K562 (cell line): Measurements from ENCODE around the gene C2orf92. TPM values are rescaled to one million over a fixed set of nuclear protein-coding genes. Genes with fewer than 3 reads are reported as not detected.
A peak's percentile ranks its signal among the peaks of the same experiment; 100 is the strongest.

Source experiments
- ATAC-seq: fragments of 200-7000 bp; cut with Tn5 transposase; 3 replicates; pipeline ENCODE4 v1.9.1; 2020; ENCODE audit warnings: moderate library complexity
- BruUV-seq: library from RNA; stranded (reverse); fragments of 400-500 nt; replicated peaks from 2 replicates; lab custom pipeline; 2021; lab: Mats Ljungman, UMichigan
- CTCF ChIA-PET: fragments of 300-600 bp; formaldehyde crosslinking; extraction: SDS; loops from one replicate; lab custom pipeline; 2021; ENCODE audit warnings: low intra/inter-chr PET ratio; lab: Yijun Ruan, JAX
- POLR2A ChIA-PET: fragments of 300-600, 350-650 bp; sonication (Branson Sonifier 250); formaldehyde crosslinking; extraction: SDS; loops from one replicate; lab custom pipeline; 2021; ENCODE audit warnings: antibody characterized with exemption, inconsistent platforms; lab: Yijun Ruan, JAX
- DNase-seq, 4 experiments: peaks; one replicate each; pipeline versions ENCODE4 v3.0.0 to v3.0.0-alpha.2; 2011 to 2018; ENCODE audit warnings: low spot score in 3 of 4, mixed read lengths in 3 of 4; ENCODE audit errors: extremely low read depth in 1 of 4
- FAIRE-seq: peaks from 2 replicates; lab custom pipeline; 2011; peaks lifted over from hg19 to GRCh38; lab: Jason Lieb, UNC
- H2AFZ ChIP-seq: 2 replicates; pipeline ENCODE4 v1.6.0; 2011; ENCODE audit warnings: low read depth, low read length, control low read depth, inconsistent platforms
- H3K27ac ChIP-seq: fragments of 200-600 bp; 3 replicates; pipeline ENCODE4 v1.8.0; 2011; ENCODE audit warnings: low read depth, mild to moderate bottlenecking, control low read depth, inconsistent platforms, low read length, moderate library complexity, mixed read lengths; ENCODE audit errors: extremely low read depth
- H3K27me3 ChIP-seq, 2 experiments: fragments of 300-600 bp in 1 of 2; 2 replicates in 1 of 2; 3 replicates in 1 of 2; pipeline versions ENCODE4 v1.6.0 to v1.8.0; 2011; ENCODE audit warnings: inconsistent platforms in 2 of 2, low read length in 2 of 2, mild to moderate bottlenecking in 1 of 2, mixed read lengths in 1 of 2, moderate library complexity in 1 of 2; ENCODE audit not compliant: control insufficient read depth in 2 of 2, insufficient read depth in 2 of 2
- H3K36me3 ChIP-seq: fragments of 300-600 bp; 3 replicates; pipeline ENCODE4 v1.8.0; 2011; ENCODE audit warnings: mild to moderate bottlenecking, low read length, inconsistent platforms; ENCODE audit not compliant: control insufficient read depth, insufficient read depth
- H3K4me1 ChIP-seq, 2 experiments: fragments of 200-600 bp in 1 of 2; replicated peaks in 1 of 2; 2 replicates in 1 of 2; 3 replicates in 1 of 2; pipeline versions ENCODE4 v1.5.1 to v1.8.0; 2011; ENCODE audit warnings: inconsistent platforms in 2 of 2, low read length in 2 of 2, mild to moderate bottlenecking in 1 of 2, mixed read lengths in 1 of 2, moderate library complexity in 1 of 2; ENCODE audit not compliant: control insufficient read depth in 2 of 2, insufficient read depth in 2 of 2
- H3K4me2 ChIP-seq: 2 replicates; pipeline ENCODE4 v1.6.1; 2011; ENCODE audit warnings: low read length, control low read depth, inconsistent platforms, mixed read lengths; ENCODE audit not compliant: insufficient read depth
- H3K4me3 ChIP-seq: fragments of 200-600 bp; sonication (generic), shearing (Covaris generic); 2 replicates; pipeline ENCODE4 v1.5.1; 2016; ENCODE audit warnings: control low read depth, inconsistent platforms
- H3K79me2 ChIP-seq: fragments of 200-600 bp; 3 replicates; pipeline ENCODE4 v1.8.0; 2011; ENCODE audit warnings: low read length, inconsistent platforms; ENCODE audit not compliant: control insufficient read depth, insufficient read depth
- H3K9ac ChIP-seq, 2 experiments: 2 replicates each; pipeline versions ENCODE4 v1.6.0 to v1.6.1; 2011; ENCODE audit warnings: low read depth in 2 of 2, low read length in 2 of 2, control low read depth in 1 of 2, inconsistent platforms in 1 of 2, mild to moderate bottlenecking in 1 of 2, mixed read lengths in 1 of 2; ENCODE audit not compliant: insufficient read depth in 1 of 2
- H3K9me1 ChIP-seq: one replicate; pipeline ENCODE4 v1.6.0; 2011; ENCODE audit warnings: inconsistent platforms, mild to moderate bottlenecking, low read length, moderate library complexity; ENCODE audit not compliant: control insufficient read depth, insufficient read depth
- H3K9me3 ChIP-seq: replicated peaks from 2 replicates; pipeline ENCODE4 v1.5.1; 2011; ENCODE audit warnings: low read depth, low read length, inconsistent platforms; ENCODE audit not compliant: control insufficient read depth, insufficient read depth
- H4K20me1 ChIP-seq: replicated peaks from 2 replicates; pipeline ENCODE4 v1.6.1; 2011; ENCODE audit warnings: low read length, inconsistent platforms, mixed read lengths; ENCODE audit not compliant: control insufficient read depth, insufficient read depth
- ELF2 ChIP-seq: fragments of 250-450 bp; sonication (Bioruptor Pico); IDR thresholded peaks from 2 replicates; pipeline ENCODE4 v1.5.0; 2021; ENCODE audit warnings: mild to moderate bottlenecking
- HOMEZ ChIP-seq: fragments of 250-450 bp; sonication (Bioruptor Pico); IDR thresholded peaks from 2 replicates; pipeline ENCODE4 v1.4.0; 2020; ENCODE audit warnings: mild to moderate bottlenecking, moderate library complexity
- POLR2A ChIP-seq: fragments of 450-650 bp; conservative IDR thresholded peaks from 2 replicates; pipeline ENCODE4 v1.6.1; 2016
- POLR2B ChIP-seq: fragments of 450-650 bp; IDR thresholded peaks from 2 replicates; pipeline ENCODE4 v1.6.1; 2018; ENCODE audit warnings: low read depth; ENCODE audit not compliant: partially characterized antibody
- RBFOX2 ChIP-seq: fragments of 200-400 bp; formaldehyde crosslinking; IDR thresholded peaks from 2 replicates; pipeline ENCODE4 v1.6.1; 2017; ENCODE audit warnings: low read depth, mild to moderate bottlenecking, low read length, moderate library complexity
- SIRT6 ChIP-seq: IDR thresholded peaks from one replicate; pipeline ENCODE4 v1.6.1; 2012; ENCODE audit warnings: low read depth, mild to moderate bottlenecking, control low read depth, inconsistent platforms, low read length, moderate library complexity
- TAF15 ChIP-seq: fragments of 200-400 bp; formaldehyde crosslinking; IDR thresholded peaks from 2 replicates; pipeline ENCODE4 v1.6.1; 2017; ENCODE audit warnings: mild to moderate bottlenecking, low read depth, low read length, moderate library complexity
- ZNF3 ChIP-seq: fragments of 250-450 bp; sonication (Bioruptor Pico); IDR thresholded peaks from 2 replicates; pipeline ENCODE4 v1.5.0; 2021; ENCODE audit warnings: mild to moderate bottlenecking, moderate library complexity
- ZNF668 ChIP-seq: fragments of 250-450 bp; sonication (Bioruptor Pico); IDR thresholded peaks from 2 replicates; pipeline ENCODE4 v1.8.0; 2022; ENCODE audit warnings: mild to moderate bottlenecking, inconsistent platforms
- WGBS: fragments of 100-300 bp; shearing (Covaris generic); methylation state at CpG from one replicate; pipeline ENCODE4 v1.1.6; 2016; ENCODE audit warnings: low coverage, mixed read lengths; ENCODE audit not compliant: insufficient coverage; ENCODE audit errors: missing lambda C conversion rate; 5-methylcytosine and 5-hydroxymethylcytosine counted together
- in situ Hi-C: fragments of 300-500 bp; cut with MboI; formaldehyde crosslinking; loops from 4 replicates; pipeline ENCODE4 v1.15.0; 2018; ENCODE audit warnings: inconsistent platforms, mixed read lengths
- intact Hi-C: fragments of 100-400 bp; cut with micrococcal nuclease; formaldehyde crosslinking; loops from 2 replicates; pipeline ENCODE4 v1.14.2; 2022
- polyA plus RNA-seq, 8 experiments: library from polyadenylated mRNA; depleted of rRNA in 4 of 8; stranded (reverse) in 5 of 8; unstranded in 3 of 8; fragments of >200 nt; fragmentation: Nextera tagmentation in 2 of 8; fragmentation: Illumina TruSeq in 1 of 8; extraction: Ambion mirVana in 2 of 8; extraction: Trizol in 1 of 8; gene quantifications; 2 replicates each; pipeline versions ENCODE4 v1.2.1 to v1.2.3, GENCODE V29; 2011 to 2014; ENCODE audit warnings: inconsistent platforms in 1 of 8, missing spikeins in 1 of 8
- total RNA-seq, 7 experiments: library from RNA; depleted of rRNA in 6 of 7; stranded (reverse); fragments of >200 nt in 6 of 7; fragmentation: Illumina TruSeq in 2 of 7; extraction: Trizol in 2 of 7; gene quantifications; 2 replicates each; pipeline versions ENCODE4 v1.2.1 to v1.2.3, GENCODE V29; 2011 to 2021; ENCODE audit warnings: low replicate concordance in 1 of 7
- TF ChIP-seq, protein P1 (sequence below): fragments of 450-650 bp; IDR thresholded peaks from 2 replicates; pipeline ENCODE4 v1.6.1; 2016; ENCODE audit warnings: missing biosample characterization, missing genetic modification characterization
- TF ChIP-seq, protein P2 (sequence below): sonication (generic); formaldehyde crosslinking; IDR thresholded peaks from 2 replicates; pipeline ENCODE4 v1.8.0; 2022; ENCODE audit warnings: missing genetic modification reagents, mild to moderate bottlenecking, borderline replicate concordance

C2orf92 gene
- total and polyA plus RNA-seq, 9 of the 15 experiments (the other 6 are each of a cell fraction or from before 2014, with no cell fraction given), result 0.65 to 6.8 (median 3.6) TPM

- Histone ChIP-seq H3K27me3 (no peaks in the 10 kb centered on the region), H3K9ac (peak overlapping the region in 1 of 2 experiments; percentile 59; a peak in 1 of 4 replicates), H3K4me1 (peaks cover 0 to 29% of the 10 kb centered on the region in 2 experiments; a peak in 3 of 5 replicates), H3K9me3 (no peaks in the 10 kb centered on the region), H3K9me1 (peaks cover 2% of the 10 kb centered on the region), H3K36me3 (peaks cover 48% of the 10 kb centered on the region; the same call in 2 of the 3 replicates), H3K4me3 (no peak overlapping the region), H4K20me1 (no peaks in the 10 kb centered on the region), H3K79me2 (0 out of 3 replicates have a peak, but pooled peaks cover under 1% of the 10 kb centered on the region), H2AFZ (no peak overlapping the region), H3K27ac (no peak overlapping the region), H3K4me2 (no peak overlapping the region)
- in situ Hi-C loops (no loop called here), intact Hi-C loops (no loop called here)
- POLR2A ChIA-PET, result interaction anchor here (3.3 to 11.8 kb wide), 2 partner anchors 9 kb away, joined by 25 to 135 read pairs; partner anchors contain the start of genes ACTR1B and COX5B
- TF ChIP-seq ZNF3 (no peak), POLR2A (peak; percentile 48; the same call in 1 of the 2 replicates), POLR2B (peak; percentile 36)
- no TSS peak for BruUV-seq
- no peak for FAIRE-seq
- 36% methylated on average over 2 of the region's 2 CpGs for WGBS
- peak; percentile 13 for ATAC-seq
- CTCF ChIA-PET, result no interaction called here
- DNase-seq, result no peak
Measured at GRCh38 chr2:97654791-97655190, 14.7 kb upstream of the C2orf92 start.

GRCh38 chr2:97656129-97656755 lies 13.3 kb upstream of the C2orf92 start:
- WGBS, result 89% methylated on average over 7 of the region's 7 CpGs
- peaks cover 5 to 43% of the 10 kb centered on the region in 2 experiments; a peak in 3 of 5 replicates for H3K4me1 ChIP-seq
- no peaks in the 10 kb centered on the region for H3K27me3 ChIP-seq
- peaks cover 53% of the 10 kb centered on the region; the same call in 2 of the 3 replicates for H3K36me3 ChIP-seq
- H3K27ac ChIP-seq, result no peak overlapping the region
- peaks cover 5% of the 10 kb centered on the region for H3K9me1 ChIP-seq
- H3K9ac ChIP-seq, result peak overlapping the region in 1 of 2 experiments; percentile 47; a peak in 2 of 4 replicates
- H3K79me2 ChIP-seq, result peaks cover 15% of the 10 kb centered on the region
- intact Hi-C loops, result no loop called here
- no peaks in the 10 kb centered on the region; the same call in 1 of the 2 replicates for H4K20me1 ChIP-seq
- no peak overlapping the region for H3K4me3 ChIP-seq
- H3K4me2 ChIP-seq, result no peak overlapping the region
- ChIA-PET POLR2A (interaction anchor here (1.1 to 11.8 kb wide), 3 partner anchors 8 to 17 kb away, joined by 3 to 135 read pairs (median 25); partner anchors contain the start of genes ACTR1B and COX5B), CTCF (no interaction called here)
- BruUV-seq, result no TSS peak
- no peaks in the 10 kb centered on the region for H3K9me3 ChIP-seq
- no peak overlapping the region for H2AFZ ChIP-seq
- no peak for DNase-seq
- ATAC-seq, result no peak
- no peak for FAIRE-seq
- in situ Hi-C loops, result no loop called here
- TF ChIP-seq, protein P1, sequence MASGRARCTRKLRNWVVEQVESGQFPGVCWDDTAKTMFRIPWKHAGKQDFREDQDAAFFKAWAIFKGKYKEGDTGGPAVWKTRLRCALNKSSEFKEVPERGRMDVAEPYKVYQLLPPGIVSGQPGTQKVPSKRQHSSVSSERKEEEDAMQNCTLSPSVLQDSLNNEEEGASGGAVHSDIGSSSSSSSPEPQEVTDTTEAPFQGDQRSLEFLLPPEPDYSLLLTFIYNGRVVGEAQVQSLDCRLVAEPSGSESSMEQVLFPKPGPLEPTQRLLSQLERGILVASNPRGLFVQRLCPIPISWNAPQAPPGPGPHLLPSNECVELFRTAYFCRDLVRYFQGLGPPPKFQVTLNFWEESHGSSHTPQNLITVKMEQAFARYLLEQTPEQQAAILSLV, result no peak
- TF ChIP-seq SIRT6, result no peak
- no peak for TF ChIP-seq HOMEZ (CRISPR knock-in tag)
- no peak for TF ChIP-seq ELF2 (CRISPR knock-in tag)
- TF ChIP-seq TAF15, result no peak
- TF ChIP-seq ZNF668 (CRISPR knock-in tag), result no peak
- peak; percentile 35; the same call in 1 of the 2 replicates for TF ChIP-seq RBFOX2
- TF ChIP-seq, protein P2, sequence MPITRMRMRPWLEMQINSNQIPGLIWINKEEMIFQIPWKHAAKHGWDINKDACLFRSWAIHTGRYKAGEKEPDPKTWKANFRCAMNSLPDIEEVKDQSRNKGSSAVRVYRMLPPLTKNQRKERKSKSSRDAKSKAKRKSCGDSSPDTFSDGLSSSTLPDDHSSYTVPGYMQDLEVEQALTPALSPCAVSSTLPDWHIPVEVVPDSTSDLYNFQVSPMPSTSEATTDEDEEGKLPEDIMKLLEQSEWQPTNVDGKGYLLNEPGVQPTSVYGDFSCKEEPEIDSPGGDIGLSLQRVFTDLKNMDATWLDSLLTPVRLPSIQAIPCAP (CRISPR knock-in tag), result no peak
